Liver (tissue), 9 donors: ENCODE measurements around the gene EIF4G3. TPM values are rescaled to one million over a fixed set of nuclear protein-coding genes. Genes with fewer than 3 reads are reported as not detected.

Source experiments
- DNase-seq: peaks from one replicate; pipeline ENCODE4 v3.0.0-alpha.2; 2017; ENCODE audit warnings: low spot score
- H3K27ac ChIP-seq, 2 donors: one replicate each; pipeline ENCODE4 v1.7.0; 2013; ENCODE audit warnings: inconsistent platforms in 2 of 2, low read length in 2 of 2, control low read depth in 1 of 2, low read depth in 1 of 2, mild to moderate bottlenecking in 1 of 2
- H3K27me3 ChIP-seq, 4 donors: one replicate each; pipeline versions ENCODE4 v1.6.1 to v1.7.0; 2013; ENCODE audit warnings: low read length in 3 of 4, inconsistent platforms in 1 of 4, mild to moderate bottlenecking in 1 of 4, moderate library complexity in 1 of 4; ENCODE audit not compliant: control insufficient read depth in 4 of 4, insufficient read depth in 4 of 4
- H3K36me3 ChIP-seq, 4 donors: one replicate each; pipeline versions ENCODE4 v1.6.1 to v1.7.0; 2013; ENCODE audit warnings: low read length in 3 of 4, mild to moderate bottlenecking in 3 of 4, low read depth in 1 of 4, moderate library complexity in 1 of 4; ENCODE audit not compliant: control insufficient read depth in 4 of 4, insufficient read depth in 3 of 4
- H3K4me1 ChIP-seq, 4 donors: one replicate each; pipeline versions ENCODE4 v1.6.1 to v1.7.0; 2013; ENCODE audit warnings: low read length in 3 of 4, mild to moderate bottlenecking in 3 of 4, moderate library complexity in 1 of 4; ENCODE audit not compliant: control insufficient read depth in 4 of 4, insufficient read depth in 4 of 4
- H3K4me3 ChIP-seq, 3 donors: one replicate each; pipeline versions ENCODE4 v1.6.1 to v1.7.0; 2013; ENCODE audit warnings: low read length in 3 of 3, control low read depth in 1 of 3, low read depth in 1 of 3, mild to moderate bottlenecking in 1 of 3
- H3K9ac ChIP-seq, 2 donors: one replicate each; pipeline ENCODE4 v1.7.0; 2013; ENCODE audit warnings: low read length in 2 of 2, mild to moderate bottlenecking in 2 of 2, moderate library complexity in 2 of 2, control low read depth in 1 of 2, low read depth in 1 of 2
- H3K9me3 ChIP-seq, 4 donors: one replicate each; pipeline versions ENCODE4 v1.6.1 to v1.7.0; 2013; ENCODE audit warnings: low read length in 3 of 4; ENCODE audit not compliant: control insufficient read depth in 4 of 4
- ATF3 ChIP-seq: IDR thresholded peaks from 2 replicates; pipeline ENCODE4 v1.6.1; 2016; ENCODE audit warnings: antibody characterized with exemption
- EGR1 ChIP-seq, 2 donors: IDR thresholded peaks; 2 replicates each; pipeline ENCODE4 v1.6.1; 2016 to 2018; ENCODE audit warnings: antibody characterized with exemption in 2 of 2, low read depth in 2 of 2
- FOXA1 ChIP-seq: IDR thresholded peaks from 2 replicates; pipeline ENCODE4 v1.6.1; 2016; ENCODE audit warnings: antibody characterized with exemption
- HNF4A ChIP-seq, 2 donors: conservative IDR thresholded peaks; 2 replicates each; pipeline ENCODE4 v1.6.1; 2016; ENCODE audit warnings: antibody characterized with exemption in 2 of 2, mild to moderate bottlenecking in 2 of 2
- JUND ChIP-seq, 2 donors: IDR thresholded peaks; 2 replicates each; pipeline ENCODE4 v1.6.1; 2016; ENCODE audit warnings: antibody characterized with exemption in 2 of 2
- MAX ChIP-seq: IDR thresholded peaks from 2 replicates; pipeline ENCODE4 v1.6.1; 2016; ENCODE audit warnings: antibody characterized with exemption
- NR2F2 ChIP-seq: IDR thresholded peaks from 2 replicates; pipeline ENCODE4 v1.6.1; 2016; ENCODE audit warnings: antibody characterized with exemption
- RAD21 ChIP-seq, 2 donors: IDR thresholded peaks; 2 replicates each; pipeline ENCODE4 v1.6.1; 2016; ENCODE audit warnings: antibody characterized with exemption in 2 of 2, mild to moderate bottlenecking in 2 of 2
- REST ChIP-seq: IDR thresholded peaks from 2 replicates; pipeline ENCODE4 v1.6.1; 2016; ENCODE audit warnings: antibody characterized with exemption, mild to moderate bottlenecking
- RXRA ChIP-seq, 2 donors: IDR thresholded peaks; 2 replicates each; pipeline ENCODE4 v1.6.1; 2017 to 2018; ENCODE audit warnings: antibody characterized with exemption in 2 of 2, mild to moderate bottlenecking in 1 of 2
- SP1 ChIP-seq: IDR thresholded peaks from 2 replicates; pipeline ENCODE4 v1.6.1; 2018; ENCODE audit warnings: antibody characterized with exemption, mild to moderate bottlenecking
- TAF1 ChIP-seq: conservative IDR thresholded peaks from 2 replicates; pipeline ENCODE4 v1.6.1; 2016; ENCODE audit warnings: antibody characterized with exemption, mild to moderate bottlenecking
- YY1 ChIP-seq: IDR thresholded peaks from 2 replicates; pipeline ENCODE4 v1.6.1; 2016; ENCODE audit warnings: antibody characterized with exemption, mild to moderate bottlenecking
- ZBTB33 ChIP-seq: IDR thresholded peaks from 2 replicates; pipeline ENCODE4 v1.6.1; 2016; ENCODE audit warnings: antibody characterized with exemption
- WGBS: extraction: QIAGEN DNeasy Blood & Tissue Kit; methylation state at CpG from one replicate; pipeline ENCODE4 v1.1.7; 2013; 5-methylcytosine and 5-hydroxymethylcytosine counted together
- polyA plus RNA-seq, 2 donors: library from polyadenylated mRNA; stranded (reverse) in 1 of 2; unstranded in 1 of 2; fragments of 200-250 nt in 1 of 2; fragments of >200 nt in 1 of 2; fragmentation: Nextera tagmentation in 1 of 2; extraction: Ambion mirVana in 1 of 2; gene quantifications; one replicate each; pipeline versions ENCODE4 v1.2.1 to v1.2.3, GENCODE V29; 2013 to 2015
- total RNA-seq, 2 donors: library from RNA; depleted of rRNA; stranded (reverse); fragments of >200 nt; gene quantifications; one replicate each; pipeline ENCODE4 v1.2.3, GENCODE V29; 2014
- TF ChIP-seq, protein P1 (sequence below): fragments of 150-350 bp; IDR thresholded peaks from 2 replicates; pipeline ENCODE4 v1.5.1; 2017; ENCODE audit warnings: improper control_type of control experiment, low read depth, low read length; ENCODE audit not compliant: missing input control
- donor health status: healthy.
- donor health status: healthy.
- donor health status: healthy.
- donor health status: healthy.
- donor health status: healthy.

Gene EIF4G3
- total and polyA plus RNA-seq, 4 donors = 7.6 to 22.8 (median 11.7) TPM

- no peaks in the 10 kb centered on the region for H3K4me1 ChIP-seq
- WGBS = 69% methylated on average over 2 of the region's 2 CpGs
- no peak overlapping the region for H3K4me3 ChIP-seq
- H3K36me3 ChIP-seq = peaks cover 0 to 3% (median 1%) of the 10 kb centered on the region in 4 donors
- H3K9me3 ChIP-seq = no peaks in the 10 kb centered on the region
- H3K9ac ChIP-seq = no peak overlapping the region
- DNase-seq = no peak
- TF ChIP-seq HNF4A (conservative IDR thresholded peaks at IDR 0.05) (no peak), JUND (IDR thresholded peaks at IDR 0.05) (no peak), FOXA1 (no peak), RAD21 (IDR thresholded peaks at IDR 0.05) (no peak), REST (no peak), SP1 (no peak)
- no peak overlapping the region for H3K27ac ChIP-seq
- no peaks in the 10 kb centered on the region for H3K27me3 ChIP-seq
Observed at GRCh38 chr1:21042929-21043605, 133.6 kb downstream of the EIF4G3 start.

- Histone ChIP-seq H3K36me3 (peaks cover 0 to 3% (median 0%) of the 10 kb centered on the region in 4 donors), H3K27ac (no peak overlapping the region), H3K4me1 (no peaks in the 10 kb centered on the region), H3K27me3 (no peaks in the 10 kb centered on the region), H3K9me3 (no peaks in the 10 kb centered on the region), H3K4me3 (no peak overlapping the region), H3K9ac (no peak overlapping the region)
- TF ChIP-seq RXRA (IDR thresholded peaks at IDR 0.05) = no peak
- no peak for TF ChIP-seq YY1
- TF ChIP-seq ZBTB33 = no peak
- no peak for TF ChIP-seq MAX
- TF ChIP-seq ATF3 = no peak
- no peak for TF ChIP-seq SP1
- TF ChIP-seq, protein P1, sequence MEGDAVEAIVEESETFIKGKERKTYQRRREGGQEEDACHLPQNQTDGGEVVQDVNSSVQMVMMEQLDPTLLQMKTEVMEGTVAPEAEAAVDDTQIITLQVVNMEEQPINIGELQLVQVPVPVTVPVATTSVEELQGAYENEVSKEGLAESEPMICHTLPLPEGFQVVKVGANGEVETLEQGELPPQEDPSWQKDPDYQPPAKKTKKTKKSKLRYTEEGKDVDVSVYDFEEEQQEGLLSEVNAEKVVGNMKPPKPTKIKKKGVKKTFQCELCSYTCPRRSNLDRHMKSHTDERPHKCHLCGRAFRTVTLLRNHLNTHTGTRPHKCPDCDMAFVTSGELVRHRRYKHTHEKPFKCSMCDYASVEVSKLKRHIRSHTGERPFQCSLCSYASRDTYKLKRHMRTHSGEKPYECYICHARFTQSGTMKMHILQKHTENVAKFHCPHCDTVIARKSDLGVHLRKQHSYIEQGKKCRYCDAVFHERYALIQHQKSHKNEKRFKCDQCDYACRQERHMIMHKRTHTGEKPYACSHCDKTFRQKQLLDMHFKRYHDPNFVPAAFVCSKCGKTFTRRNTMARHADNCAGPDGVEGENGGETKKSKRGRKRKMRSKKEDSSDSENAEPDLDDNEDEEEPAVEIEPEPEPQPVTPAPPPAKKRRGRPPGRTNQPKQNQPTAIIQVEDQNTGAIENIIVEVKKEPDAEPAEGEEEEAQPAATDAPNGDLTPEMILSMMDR = no peak
- TF ChIP-seq TAF1 = no peak
- TF ChIP-seq HNF4A (conservative IDR thresholded peaks at IDR 0.05) = no peak
- TF ChIP-seq NR2F2 = no peak
- TF ChIP-seq EGR1 (IDR thresholded peaks at IDR 0.05; ENCODE audit: low read depth in 2 of 2) = no peak
- TF ChIP-seq REST = no peak
- DNase-seq = no peak
- 97% methylated on average over 2 of the region's 2 CpGs for WGBS
Observed at GRCh38 chr1:21041541-21041940, 135.2 kb downstream of the EIF4G3 start.
